ENCODE data around the gene GLI3.

The GLI3 gene

GRCh38 chr7:41972270-41972669 is 264.7 kb downstream of the GLI3 start:
- H3K9ac ChIP-seq (ENCODE audit: low read depth in 1 of 2, low read length in 2 of 2) = no peak overlapping the region
- no peak overlapping the region for H3K27ac ChIP-seq (ENCODE audit: low read depth, low read length)
- no peaks in the 10 kb centered on the region for H3K27me3 ChIP-seq (ENCODE audit: control insufficient read depth in 1 of 2, insufficient read depth in 2 of 2, low read length in 2 of 2)
- H3K9me3 ChIP-seq (ENCODE audit: control insufficient read depth in 1 of 2, low read length in 2 of 2) = no peaks in the 10 kb centered on the region
- no peaks in the 10 kb centered on the region for H3K4me1 ChIP-seq (ENCODE audit: control insufficient read depth in 1 of 2, insufficient read depth in 2 of 2, low read length in 2 of 2)
- no peak overlapping the region for H3K4me3 ChIP-seq (ENCODE audit: low read depth in 1 of 2, low read length in 2 of 2)
- H3K36me3 ChIP-seq (ENCODE audit: control insufficient read depth in 1 of 2, insufficient read depth in 2 of 2, low read length in 2 of 2) = peaks cover 0 to 5% of the 10 kb centered on the region in 2 donors

- Histone ChIP-seq H3K36me3 (ENCODE audit: control insufficient read depth in 1 of 2, insufficient read depth in 2 of 2, low read length in 2 of 2) (peaks cover 0 to 5% of the 10 kb centered on the region in 2 donors), H3K27ac (ENCODE audit: low read depth, low read length) (no peak overlapping the region), H3K4me1 (ENCODE audit: control insufficient read depth in 1 of 2, insufficient read depth in 2 of 2, low read length in 2 of 2) (no peaks in the 10 kb centered on the region), H3K27me3 (ENCODE audit: control insufficient read depth in 1 of 2, insufficient read depth in 2 of 2, low read length in 2 of 2) (no peaks in the 10 kb centered on the region), H3K9me3 (ENCODE audit: control insufficient read depth in 1 of 2, low read length in 2 of 2) (no peaks in the 10 kb centered on the region), H3K9ac (ENCODE audit: low read depth in 1 of 2, low read length in 2 of 2) (no peak overlapping the region), H3K4me3 (ENCODE audit: low read depth in 1 of 2, low read length in 2 of 2) (no peak overlapping the region)
Observed at GRCh38 chr7:41971640-41972187, 265.3 kb downstream of the GLI3 start.

- Histone ChIP-seq H3K9ac (ENCODE audit: low read depth in 1 of 2, low read length in 2 of 2) (no peak overlapping the region), H3K9me3 (ENCODE audit: control insufficient read depth in 1 of 2, low read length in 2 of 2) (no peaks in the 10 kb centered on the region), H3K36me3 (ENCODE audit: control insufficient read depth in 1 of 2, insufficient read depth in 2 of 2, low read length in 2 of 2) (peaks cover 0 to 5% of the 10 kb centered on the region in 2 donors), H3K27ac (ENCODE audit: low read depth, low read length) (no peak overlapping the region), H3K4me3 (ENCODE audit: low read depth in 1 of 2, low read length in 2 of 2) (no peak overlapping the region), H3K27me3 (ENCODE audit: control insufficient read depth in 1 of 2, insufficient read depth in 2 of 2, low read length in 2 of 2) (no peaks in the 10 kb centered on the region), H3K4me1 (ENCODE audit: control insufficient read depth in 1 of 2, insufficient read depth in 2 of 2, low read length in 2 of 2) (no peaks in the 10 kb centered on the region)
Observed at GRCh38 chr7:41970941-41971340, 266.1 kb downstream of the GLI3 start.

GRCh38 chr7:41969561-41970105 is 267.4 kb downstream of the GLI3 start:
- no peak overlapping the region for H3K9ac ChIP-seq (ENCODE audit: low read depth in 1 of 2, low read length in 2 of 2)

GRCh38 chr7:41967156-41967555 is 269.9 kb downstream of the GLI3 start:
- H3K36me3 ChIP-seq (ENCODE audit: control insufficient read depth in 1 of 2, insufficient read depth in 2 of 2, low read length in 2 of 2) = peaks cover 0 to 5% of the 10 kb centered on the region in 2 donors
- H3K9ac ChIP-seq (ENCODE audit: low read depth in 1 of 2, low read length in 2 of 2) = no peak overlapping the region
- no peaks in the 10 kb centered on the region for H3K9me3 ChIP-seq (ENCODE audit: control insufficient read depth in 1 of 2, low read length in 2 of 2)
- no peaks in the 10 kb centered on the region for H3K4me1 ChIP-seq (ENCODE audit: control insufficient read depth in 1 of 2, insufficient read depth in 2 of 2, low read length in 2 of 2)
- H3K27ac ChIP-seq (ENCODE audit: low read depth, low read length) = no peak overlapping the region
- H3K4me3 ChIP-seq (ENCODE audit: low read depth in 1 of 2, low read length in 2 of 2) = no peak overlapping the region
- no peaks in the 10 kb centered on the region for H3K27me3 ChIP-seq (ENCODE audit: control insufficient read depth in 1 of 2, insufficient read depth in 2 of 2, low read length in 2 of 2)

More at GRCh38 chr7:41969561-41970105, 267.4 kb downstream of the GLI3 start:
- no peaks in the 10 kb centered on the region for H3K9me3 ChIP-seq (ENCODE audit: control insufficient read depth in 1 of 2, low read length in 2 of 2)
- no peaks in the 10 kb centered on the region for H3K27me3 ChIP-seq (ENCODE audit: control insufficient read depth in 1 of 2, insufficient read depth in 2 of 2, low read length in 2 of 2)
- peaks cover 0 to 5% of the 10 kb centered on the region in 2 donors for H3K36me3 ChIP-seq (ENCODE audit: control insufficient read depth in 1 of 2, insufficient read depth in 2 of 2, low read length in 2 of 2)
- H3K4me1 ChIP-seq (ENCODE audit: control insufficient read depth in 1 of 2, insufficient read depth in 2 of 2, low read length in 2 of 2) = no peaks in the 10 kb centered on the region
- no peak overlapping the region for H3K27ac ChIP-seq (ENCODE audit: low read depth, low read length)
- H3K4me3 ChIP-seq (ENCODE audit: low read depth in 1 of 2, low read length in 2 of 2) = no peak overlapping the region

- H3K36me3 ChIP-seq (ENCODE audit: control insufficient read depth in 1 of 2, insufficient read depth in 2 of 2, low read length in 2 of 2) = no peaks in the 10 kb centered on the region
- no peaks in the 10 kb centered on the region for H3K9me3 ChIP-seq (ENCODE audit: control insufficient read depth in 1 of 2, low read length in 2 of 2)
- H3K4me1 ChIP-seq (ENCODE audit: control insufficient read depth in 1 of 2, insufficient read depth in 2 of 2, low read length in 2 of 2) = no peaks in the 10 kb centered on the region
- no peak overlapping the region for H3K4me3 ChIP-seq (ENCODE audit: low read depth in 1 of 2, low read length in 2 of 2)
- H3K9ac ChIP-seq (ENCODE audit: low read depth in 1 of 2, low read length in 2 of 2) = no peak overlapping the region
- no peaks in the 10 kb centered on the region for H3K27me3 ChIP-seq (ENCODE audit: control insufficient read depth in 1 of 2, insufficient read depth in 2 of 2, low read length in 2 of 2)
- H3K27ac ChIP-seq (ENCODE audit: low read depth, low read length) = no peak overlapping the region
Observed at GRCh38 chr7:41965951-41966505, 271.0 kb downstream of the GLI3 start.

GRCh38 chr7:41964849-41965745 is 271.9 kb downstream of the GLI3 start:
- Histone ChIP-seq H3K9ac (ENCODE audit: low read depth in 1 of 2, low read length in 2 of 2) (no peak overlapping the region), H3K36me3 (ENCODE audit: control insufficient read depth in 1 of 2, insufficient read depth in 2 of 2, low read length in 2 of 2) (no peaks in the 10 kb centered on the region), H3K4me1 (ENCODE audit: control insufficient read depth in 1 of 2, insufficient read depth in 2 of 2, low read length in 2 of 2) (no peaks in the 10 kb centered on the region), H3K9me3 (ENCODE audit: control insufficient read depth in 1 of 2, low read length in 2 of 2) (no peaks in the 10 kb centered on the region), H3K4me3 (ENCODE audit: low read depth in 1 of 2, low read length in 2 of 2) (no peak overlapping the region), H3K27ac (ENCODE audit: low read depth, low read length) (no peak overlapping the region), H3K27me3 (ENCODE audit: control insufficient read depth in 1 of 2, insufficient read depth in 2 of 2, low read length in 2 of 2) (no peaks in the 10 kb centered on the region)

GRCh38 chr7:41964183-41964753 is 272.7 kb downstream of the GLI3 start:
- no peak overlapping the region for H3K27ac ChIP-seq (ENCODE audit: low read depth, low read length)
- H3K9ac ChIP-seq (ENCODE audit: low read depth in 1 of 2, low read length in 2 of 2) = no peak overlapping the region

GRCh38 chr7:41956705-41957104 is 280.3 kb downstream of the GLI3 start:
- no peaks in the 10 kb centered on the region for H3K9me3 ChIP-seq (ENCODE audit: control insufficient read depth in 1 of 2, low read length in 2 of 2)
- peaks cover 0 to 12% of the 10 kb centered on the region in 2 donors for H3K4me1 ChIP-seq (ENCODE audit: control insufficient read depth in 1 of 2, insufficient read depth in 2 of 2, low read length in 2 of 2)
- no peaks in the 10 kb centered on the region for H3K27me3 ChIP-seq (ENCODE audit: control insufficient read depth in 1 of 2, insufficient read depth in 2 of 2, low read length in 2 of 2)
- no peaks in the 10 kb centered on the region for H3K36me3 ChIP-seq (ENCODE audit: control insufficient read depth in 1 of 2, insufficient read depth in 2 of 2, low read length in 2 of 2)
- H3K4me3 ChIP-seq (ENCODE audit: low read depth in 1 of 2, low read length in 2 of 2) = no peak overlapping the region
- H3K27ac ChIP-seq (ENCODE audit: low read depth, low read length) = no peak overlapping the region
- no peak overlapping the region for H3K9ac ChIP-seq (ENCODE audit: low read depth in 1 of 2, low read length in 2 of 2)

More at GRCh38 chr7:41964183-41964753, 272.7 kb downstream of the GLI3 start:
- Histone ChIP-seq H3K4me1 (ENCODE audit: control insufficient read depth in 1 of 2, insufficient read depth in 2 of 2, low read length in 2 of 2) (no peaks in the 10 kb centered on the region), H3K27me3 (ENCODE audit: control insufficient read depth in 1 of 2, insufficient read depth in 2 of 2, low read length in 2 of 2) (no peaks in the 10 kb centered on the region), H3K4me3 (ENCODE audit: low read depth in 1 of 2, low read length in 2 of 2) (no peak overlapping the region), H3K9me3 (ENCODE audit: control insufficient read depth in 1 of 2, low read length in 2 of 2) (no peaks in the 10 kb centered on the region), H3K36me3 (ENCODE audit: control insufficient read depth in 1 of 2, insufficient read depth in 2 of 2, low read length in 2 of 2) (no peaks in the 10 kb centered on the region)

All from duodenal mucosa (tissue), 2 donors.